ENCODE results near the gene KMT5C.

Gene KMT5C

DNA sequence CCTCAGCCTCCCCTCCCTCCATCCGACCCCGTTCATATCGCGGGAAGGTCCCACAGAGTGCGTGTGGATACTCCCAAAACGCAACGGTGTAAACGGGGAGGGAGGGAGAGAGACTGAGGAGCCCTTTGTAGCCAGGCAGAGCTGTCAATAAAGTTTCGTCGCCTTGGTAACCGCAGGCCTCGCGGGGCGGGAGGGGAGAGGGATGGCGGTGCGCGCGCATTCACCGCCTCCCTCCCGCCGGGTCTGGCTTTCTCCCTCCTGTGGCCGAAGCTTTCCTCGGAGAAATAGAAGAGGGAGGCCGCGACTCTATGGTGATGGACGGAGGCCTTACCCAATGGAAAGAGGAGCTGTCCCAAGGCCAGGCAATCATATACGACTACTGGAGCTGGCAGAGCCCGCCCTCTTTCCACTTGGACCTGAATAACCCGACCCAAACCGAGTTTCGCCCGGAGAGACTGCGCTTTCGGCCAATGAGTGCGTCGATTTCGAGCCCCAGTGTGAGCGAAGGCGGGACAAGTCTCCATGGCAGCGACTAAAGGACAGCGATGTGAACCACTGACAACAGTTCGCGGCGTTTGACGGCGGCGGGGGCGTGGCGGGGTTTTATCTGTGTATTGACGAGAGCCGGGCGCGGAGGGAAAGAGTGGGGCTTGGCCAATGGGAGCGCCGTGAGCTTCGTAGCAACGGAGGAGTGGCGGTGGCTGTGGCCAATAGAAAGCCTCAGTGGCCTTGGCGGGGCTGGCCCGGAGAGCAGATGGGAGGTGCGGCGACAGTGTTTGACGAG is at the start of gene KMT5C:
KMT5C (plus strand) TSS at position 772 of the 784 bp plus-strand sequence. CDS start 2,061 bp downstream, outside the sequence.
- peak; percentile 99 for DNase-seq (ENCODE audit: low read depth, low spot score)
- H3K27ac ChIP-seq, result peak within 1 kb of the TSS; percentile 100

DNA sequence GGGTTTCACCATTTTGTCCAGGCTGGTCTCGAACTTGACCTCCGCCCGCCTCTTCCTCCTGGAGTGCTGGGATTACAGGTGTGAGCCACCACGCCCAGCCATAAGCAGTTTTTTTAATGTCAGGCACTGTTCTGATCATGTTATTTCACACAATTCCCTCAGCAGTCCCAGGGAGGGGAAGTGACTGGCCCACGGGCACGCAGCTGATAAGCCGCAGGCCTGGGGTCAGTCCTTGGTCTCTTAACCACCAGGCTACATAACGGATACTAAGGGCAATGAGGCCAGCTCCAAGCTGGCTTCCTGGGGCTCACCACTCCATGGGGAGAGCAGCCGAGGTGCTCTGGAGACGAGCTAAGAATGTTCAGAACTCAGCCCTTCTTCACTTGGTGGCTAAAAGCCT is 42.4 kb upstream of the KMT5C start:
- H3K27ac ChIP-seq, result no peak overlapping the region
- no peak for DNase-seq (ENCODE audit: low read depth, low spot score)

DNA sequence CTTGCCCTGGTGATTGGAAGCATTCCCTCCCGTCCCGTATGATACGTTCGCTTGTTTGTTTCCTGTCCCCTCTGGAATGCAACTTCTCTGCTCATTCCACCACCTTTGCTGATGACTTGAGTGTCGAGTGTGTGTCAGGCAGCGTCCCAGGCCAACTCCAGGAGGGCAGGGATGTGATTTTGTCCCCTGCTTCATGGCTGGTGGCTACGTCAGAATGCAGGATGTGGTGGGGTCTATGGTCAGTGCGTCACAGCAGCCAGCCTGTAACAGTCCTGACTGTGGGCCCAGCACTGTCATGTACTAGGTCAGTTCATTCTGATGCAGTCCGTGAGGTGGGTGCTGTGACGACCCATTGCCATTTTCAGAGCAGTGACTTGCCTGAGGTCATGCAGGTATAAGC is 39.7 kb upstream of the KMT5C start:
- DNase-seq (ENCODE audit: low read depth, low spot score), result no peak
- H3K27ac ChIP-seq, result no peak overlapping the region

DNA sequence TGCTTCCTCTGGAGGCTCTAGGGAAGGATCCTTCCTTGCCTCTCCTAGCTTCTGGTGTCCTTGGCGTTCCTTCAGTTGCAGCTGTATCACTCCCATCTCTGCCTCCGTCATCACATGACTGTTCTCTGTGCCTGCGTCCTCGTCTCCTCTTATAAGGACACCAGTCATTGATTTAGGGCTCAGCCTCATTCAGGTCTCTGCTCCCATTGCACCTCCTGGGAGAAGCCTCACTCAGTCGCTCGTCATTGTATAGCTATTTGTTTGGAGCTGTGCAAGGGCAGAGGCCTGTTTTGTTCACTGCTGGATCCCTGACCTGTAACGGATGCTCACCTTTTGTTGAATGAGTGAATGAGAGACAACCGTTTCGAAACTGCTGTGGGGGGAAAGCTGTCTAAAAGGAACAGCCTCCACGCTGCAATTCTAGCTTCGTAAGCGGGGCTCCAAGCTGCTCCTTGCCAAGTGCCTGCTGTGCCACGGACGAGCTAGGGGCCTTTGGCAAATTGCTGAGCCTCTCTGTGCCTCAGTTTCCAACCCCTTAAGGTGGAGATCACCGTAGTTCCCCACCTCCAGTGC is 38.7 kb upstream of the KMT5C start:
- H3K27ac ChIP-seq, result no peak overlapping the region
- no peak for DNase-seq (ENCODE audit: low read depth, low spot score)

DNA sequence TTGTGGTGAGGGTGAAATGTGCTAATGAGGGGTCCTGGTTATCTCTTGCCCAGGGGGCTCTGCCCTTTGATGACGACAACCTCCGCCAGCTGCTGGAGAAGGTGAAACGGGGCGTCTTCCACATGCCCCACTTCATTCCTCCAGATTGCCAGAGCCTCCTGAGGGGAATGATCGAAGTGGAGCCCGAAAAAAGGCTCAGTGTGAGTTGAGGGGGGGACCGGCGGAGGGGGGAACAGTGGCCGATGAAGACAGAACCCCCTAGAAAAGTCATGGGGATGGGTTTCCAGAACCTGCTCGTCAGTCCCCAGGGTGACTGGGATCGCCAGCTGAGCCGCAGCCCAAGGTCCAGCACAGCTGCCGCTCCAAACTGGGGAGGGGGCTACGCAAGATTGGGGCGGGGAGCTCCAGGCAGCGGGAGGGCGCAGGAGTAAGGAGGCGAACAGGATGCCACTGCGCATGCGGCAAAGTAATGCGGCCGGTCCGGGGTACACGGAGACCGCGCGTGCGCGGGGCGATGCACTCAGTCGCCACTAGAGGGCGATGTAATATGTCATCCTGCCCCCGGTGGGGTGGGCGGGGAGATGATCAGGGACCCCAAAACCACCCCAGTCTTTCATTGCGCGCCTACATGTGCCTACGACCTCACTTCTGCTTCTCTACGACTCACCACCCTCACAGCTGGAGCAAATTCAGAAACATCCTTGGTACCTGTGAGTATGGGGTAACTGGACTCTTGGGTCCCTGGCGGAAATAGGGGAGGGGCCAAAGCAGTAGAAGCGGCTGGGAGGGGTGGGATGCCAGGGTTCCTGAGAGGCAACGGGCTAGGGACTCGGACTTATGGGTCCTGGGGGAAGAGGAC is 38.0 kb upstream of the KMT5C start:
- no peak overlapping the region for H3K27ac ChIP-seq
- DNase-seq (ENCODE audit: low read depth, low spot score), result no peak

DNA sequence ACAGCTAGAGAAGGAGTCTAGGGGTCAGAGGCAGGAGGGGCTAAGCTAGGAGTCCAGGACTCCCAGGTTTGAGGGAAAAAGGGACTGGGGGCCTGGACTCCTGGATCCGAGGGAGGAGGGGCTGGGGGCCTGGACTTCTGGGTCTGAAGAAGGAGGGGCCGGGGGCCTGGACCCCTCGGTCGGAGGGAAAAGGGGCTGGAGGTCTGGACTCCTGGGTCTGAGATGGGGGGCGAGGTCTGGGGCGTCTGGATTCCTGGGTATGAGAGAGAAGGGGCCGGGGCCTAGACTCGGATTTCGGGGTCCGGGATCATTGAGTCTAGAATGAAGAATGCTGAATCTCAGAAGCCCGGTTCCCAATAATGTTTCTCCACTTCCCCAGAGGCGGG is 37.4 kb upstream of the KMT5C start:
- H3K27ac ChIP-seq, result no peak overlapping the region
- DNase-seq (ENCODE audit: low read depth, low spot score), result no peak

DNA sequence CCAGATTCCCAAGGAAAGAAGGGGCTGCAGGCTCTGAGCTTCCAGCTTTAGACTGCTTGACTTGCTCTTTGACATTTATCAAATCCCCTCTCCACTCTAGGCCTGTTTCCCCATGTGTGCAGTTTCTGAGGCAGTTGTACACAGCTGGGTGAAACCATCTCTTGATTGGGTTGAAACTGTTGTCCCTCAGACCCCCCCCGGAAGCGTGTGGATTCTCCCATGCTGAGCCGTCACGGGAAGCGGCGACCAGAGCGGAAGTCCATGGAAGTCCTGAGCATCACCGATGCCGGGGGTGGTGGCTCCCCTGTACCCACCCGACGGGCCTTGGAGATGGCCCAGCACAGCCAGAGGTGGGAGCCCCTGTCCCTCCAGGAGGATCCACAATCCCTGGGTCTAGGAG is 36.2 kb upstream of the KMT5C start:
- no peak overlapping the region for H3K27ac ChIP-seq
- no peak for DNase-seq (ENCODE audit: low read depth, low spot score)

DNA sequence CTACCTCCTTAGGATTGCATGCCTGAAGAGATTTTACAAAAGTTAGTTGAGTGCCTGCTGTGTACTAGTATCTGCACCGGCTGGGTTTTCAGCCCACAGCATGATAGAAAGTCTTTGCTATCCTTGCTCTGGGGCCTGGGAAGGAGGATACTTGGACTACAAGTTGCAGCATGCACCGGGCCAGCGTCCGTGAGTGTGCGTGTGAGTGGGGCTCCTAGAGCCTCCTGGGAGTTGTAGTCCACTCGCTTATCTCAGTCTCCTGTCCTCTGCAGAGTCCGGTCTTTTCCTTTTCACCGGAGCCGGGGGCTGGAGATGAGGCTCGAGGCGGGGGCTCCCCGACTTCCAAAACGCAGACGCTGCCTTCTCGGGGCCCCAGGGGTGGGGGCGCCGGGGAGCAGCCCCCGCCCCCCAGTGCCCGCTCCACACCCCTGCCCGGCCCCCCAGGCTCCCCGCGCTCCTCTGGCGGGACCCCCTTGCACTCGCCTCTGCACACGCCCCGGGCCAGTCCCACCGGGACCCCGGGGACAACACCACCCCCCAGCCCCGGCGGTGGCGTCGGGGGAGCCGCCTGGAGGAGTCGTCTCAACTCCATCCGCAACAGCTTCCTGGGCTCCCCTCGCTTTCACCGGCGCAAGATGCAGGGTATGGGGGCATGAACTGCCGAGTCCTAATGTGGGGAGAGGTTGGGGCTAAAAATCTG is 35.2 kb upstream of the KMT5C start:
- DNase-seq (ENCODE audit: low read depth, low spot score), result no peak
- no peak overlapping the region for H3K27ac ChIP-seq

DNA sequence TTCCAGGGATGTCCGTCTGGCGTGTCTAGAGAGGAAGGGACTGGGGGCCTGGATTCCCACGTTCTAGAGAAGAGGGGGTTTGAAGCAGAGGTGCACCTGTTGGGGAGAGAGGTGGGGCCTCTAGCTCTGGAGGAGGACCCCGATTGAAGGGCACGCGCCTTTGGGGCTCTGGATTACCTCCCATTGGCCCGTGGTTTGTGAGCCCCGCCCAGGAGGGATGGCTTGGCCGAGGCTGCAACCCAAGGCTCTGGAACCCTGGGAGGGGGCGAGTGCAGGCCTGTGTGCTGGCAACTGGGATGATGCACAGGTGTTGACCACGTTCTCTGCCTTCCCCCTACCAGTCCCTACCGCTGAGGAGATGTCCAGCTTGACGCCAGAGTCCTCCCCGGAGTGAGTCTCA is 34.7 kb upstream of the KMT5C start:
- DNase-seq (ENCODE audit: low read depth, low spot score), result no peak
- H3K27ac ChIP-seq, result no peak overlapping the region

DNA sequence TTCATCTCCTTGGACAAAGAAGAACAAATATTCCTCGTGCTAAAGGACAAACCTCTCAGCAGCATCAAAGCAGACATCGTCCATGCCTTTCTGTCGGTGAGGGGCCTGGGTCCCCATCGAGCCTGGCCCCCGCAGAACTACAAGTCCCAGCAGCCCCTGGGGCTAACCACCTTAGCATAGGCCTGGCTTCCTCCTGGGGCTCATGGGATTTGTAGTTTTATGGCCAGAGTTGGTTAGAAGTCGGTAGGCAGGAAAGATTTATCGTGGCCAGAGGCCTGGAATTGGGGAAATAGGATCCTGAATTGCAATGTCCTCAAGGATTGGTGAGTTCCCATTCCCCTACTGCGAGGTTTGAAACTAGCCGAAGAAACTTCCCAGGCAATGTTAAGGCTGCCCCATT is 34.2 kb upstream of the KMT5C start:
- DNase-seq (ENCODE audit: low read depth, low spot score), result no peak
- no peak overlapping the region for H3K27ac ChIP-seq

DNA sequence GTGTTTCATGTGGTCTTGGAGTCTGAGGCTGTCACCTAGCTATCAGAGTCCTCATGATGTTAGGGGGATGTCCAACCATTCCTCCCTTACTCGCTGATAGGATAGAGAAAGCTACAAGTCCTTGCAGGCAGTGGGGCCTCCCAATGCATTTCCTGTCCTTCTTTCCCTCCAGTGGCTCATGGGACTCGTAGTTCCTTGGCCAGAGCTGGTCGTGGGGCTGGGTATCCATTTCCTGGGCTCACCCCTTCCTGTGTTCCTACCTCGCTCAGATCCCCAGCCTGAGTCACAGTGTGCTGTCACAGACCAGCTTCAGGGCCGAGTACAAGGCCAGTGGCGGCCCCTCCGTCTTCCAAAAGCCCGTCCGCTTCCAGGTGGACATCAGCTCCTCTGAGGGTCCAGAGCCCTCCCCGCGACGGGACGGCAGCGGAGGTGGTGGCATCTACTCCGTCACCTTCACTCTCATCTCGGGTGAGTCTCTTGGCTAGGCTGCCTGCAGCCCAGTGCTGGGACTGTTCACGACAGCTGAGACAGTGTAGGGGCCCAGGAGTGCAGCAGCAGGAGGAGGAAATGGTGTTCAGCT is 33.6 kb upstream of the KMT5C start:
- no peak for DNase-seq (ENCODE audit: low read depth, low spot score)
- no peak overlapping the region for H3K27ac ChIP-seq

DNA sequence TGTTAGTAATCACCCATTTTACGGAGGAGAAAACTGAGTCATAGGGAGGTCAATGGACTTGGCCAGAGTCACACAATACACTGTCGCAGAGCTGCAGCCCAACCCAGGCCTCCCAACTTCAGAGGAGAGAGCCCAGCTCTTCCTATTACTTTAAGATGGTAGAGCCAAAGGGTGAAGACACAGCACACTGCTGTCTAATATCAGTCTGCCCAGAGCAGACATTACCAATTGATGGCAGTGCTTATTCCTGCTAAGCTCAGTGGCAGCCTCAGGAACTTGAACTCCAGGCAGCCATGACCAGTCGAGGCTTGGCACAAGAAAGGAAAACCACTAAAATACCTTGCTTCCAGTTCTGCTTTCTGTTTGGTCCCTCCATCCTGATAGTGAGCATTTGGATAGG is 33.0 kb upstream of the KMT5C start:
- no peak for DNase-seq (ENCODE audit: low read depth, low spot score)
- no peak overlapping the region for H3K27ac ChIP-seq

DNA sequence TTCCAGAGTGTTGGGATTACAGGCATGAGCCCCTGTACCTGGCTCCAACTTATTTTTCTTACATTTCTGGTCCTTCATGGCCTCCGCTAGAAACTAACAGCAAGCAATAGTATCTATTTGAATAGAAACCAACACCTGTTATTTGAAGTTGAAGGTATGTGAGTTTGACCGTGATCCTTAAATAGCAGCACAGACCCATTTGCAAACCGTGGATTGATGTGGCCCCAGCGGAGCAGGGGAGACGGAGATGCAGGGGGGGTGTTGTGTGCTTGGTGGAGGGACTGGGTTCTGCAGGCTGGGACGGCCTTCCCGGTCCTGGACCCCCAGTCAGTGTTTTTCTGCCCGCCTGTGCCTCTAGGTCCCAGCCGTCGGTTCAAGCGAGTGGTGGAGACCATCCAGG is 31.4 kb upstream of the KMT5C start:
- no peak for DNase-seq (ENCODE audit: low read depth, low spot score)
- no peak overlapping the region for H3K27ac ChIP-seq

DNA sequence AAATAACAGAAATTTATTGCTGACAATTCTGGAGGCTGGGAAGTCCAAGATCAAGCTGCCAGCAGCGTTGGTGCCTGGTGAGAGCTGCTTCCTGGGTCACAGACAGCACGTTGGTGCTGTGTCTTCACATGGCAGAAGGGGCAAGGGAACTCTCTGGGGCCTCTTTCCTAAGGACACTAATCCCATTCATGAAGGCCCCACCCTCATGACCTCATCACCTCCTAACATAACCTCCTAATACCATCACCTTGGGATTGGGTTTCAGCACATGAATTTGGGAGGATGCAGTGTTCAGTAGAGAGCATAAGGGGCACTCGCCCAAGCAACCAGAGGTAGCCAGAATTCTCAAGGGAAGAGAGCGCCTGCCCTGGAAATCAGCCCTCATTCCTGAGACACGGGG is 30.2 kb upstream of the KMT5C start:
- no peak overlapping the region for H3K27ac ChIP-seq
- no peak for DNase-seq (ENCODE audit: low read depth, low spot score)

DNA sequence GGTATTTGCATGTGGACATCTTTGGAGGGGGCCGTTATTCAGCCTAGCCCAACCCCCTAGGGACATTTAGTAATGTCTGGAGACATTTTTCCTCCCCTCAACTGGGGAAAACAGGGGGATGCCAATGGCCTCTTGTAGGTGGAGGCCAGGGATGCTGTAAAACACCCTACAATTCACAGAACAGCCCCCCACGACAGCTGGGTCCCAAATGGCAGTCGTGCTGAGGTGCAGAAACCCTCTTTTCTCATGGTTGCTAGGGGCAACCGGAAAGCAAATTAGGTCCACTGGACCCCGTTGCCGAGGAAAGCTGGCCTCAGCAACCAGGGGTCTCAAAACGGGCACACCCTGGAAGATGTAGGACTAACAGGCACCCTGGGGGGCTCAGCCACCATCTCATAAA is 29.2 kb upstream of the KMT5C start:
- DNase-seq (ENCODE audit: low read depth, low spot score), result no peak
- H3K27ac ChIP-seq, result no peak overlapping the region

DNA sequence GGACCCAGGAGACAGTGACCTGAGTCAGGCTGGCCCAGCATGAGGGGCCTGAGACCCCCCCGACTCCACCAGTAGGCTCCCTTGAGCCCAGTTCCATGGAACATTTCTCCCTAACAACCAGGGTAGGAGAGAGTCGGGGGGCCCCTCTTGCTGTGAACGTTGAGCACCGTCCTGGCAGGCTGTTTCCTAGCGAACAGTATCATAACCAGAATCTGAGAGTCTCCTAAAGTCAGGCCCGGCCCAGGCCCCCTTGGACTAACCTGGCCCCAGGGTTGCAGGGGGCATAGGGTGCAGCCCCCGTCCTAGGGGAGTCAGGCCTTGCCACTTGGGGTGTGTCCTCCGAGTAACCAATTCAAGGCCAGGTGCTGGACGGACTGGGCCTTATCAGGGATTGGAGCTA is 28.3 kb upstream of the KMT5C start:
- H3K27ac ChIP-seq, result no peak overlapping the region
- no peak for DNase-seq (ENCODE audit: low read depth, low spot score)

DNA sequence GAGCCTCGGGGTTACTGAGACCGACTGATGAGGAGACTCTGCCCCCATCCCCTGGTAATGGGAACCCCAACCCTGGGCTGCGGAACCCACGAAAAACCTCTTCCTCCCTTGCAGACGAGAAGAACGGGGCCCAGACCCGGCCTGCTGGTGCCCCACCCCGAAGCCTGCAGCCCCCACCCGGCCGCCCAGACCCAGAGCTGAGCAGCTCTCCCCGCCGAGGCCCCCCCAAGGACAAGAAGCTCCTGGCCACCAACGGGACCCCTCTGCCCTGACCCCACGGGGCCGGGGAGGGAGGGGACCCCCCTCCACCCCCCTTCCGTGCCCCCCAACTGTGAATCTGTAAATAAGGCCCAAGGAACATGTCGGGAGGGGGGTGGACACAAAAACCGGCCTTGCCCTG is 27.9 kb upstream of the KMT5C start:
- no peak for DNase-seq (ENCODE audit: low read depth, low spot score)
- H3K27ac ChIP-seq, result no peak overlapping the region

DNA sequence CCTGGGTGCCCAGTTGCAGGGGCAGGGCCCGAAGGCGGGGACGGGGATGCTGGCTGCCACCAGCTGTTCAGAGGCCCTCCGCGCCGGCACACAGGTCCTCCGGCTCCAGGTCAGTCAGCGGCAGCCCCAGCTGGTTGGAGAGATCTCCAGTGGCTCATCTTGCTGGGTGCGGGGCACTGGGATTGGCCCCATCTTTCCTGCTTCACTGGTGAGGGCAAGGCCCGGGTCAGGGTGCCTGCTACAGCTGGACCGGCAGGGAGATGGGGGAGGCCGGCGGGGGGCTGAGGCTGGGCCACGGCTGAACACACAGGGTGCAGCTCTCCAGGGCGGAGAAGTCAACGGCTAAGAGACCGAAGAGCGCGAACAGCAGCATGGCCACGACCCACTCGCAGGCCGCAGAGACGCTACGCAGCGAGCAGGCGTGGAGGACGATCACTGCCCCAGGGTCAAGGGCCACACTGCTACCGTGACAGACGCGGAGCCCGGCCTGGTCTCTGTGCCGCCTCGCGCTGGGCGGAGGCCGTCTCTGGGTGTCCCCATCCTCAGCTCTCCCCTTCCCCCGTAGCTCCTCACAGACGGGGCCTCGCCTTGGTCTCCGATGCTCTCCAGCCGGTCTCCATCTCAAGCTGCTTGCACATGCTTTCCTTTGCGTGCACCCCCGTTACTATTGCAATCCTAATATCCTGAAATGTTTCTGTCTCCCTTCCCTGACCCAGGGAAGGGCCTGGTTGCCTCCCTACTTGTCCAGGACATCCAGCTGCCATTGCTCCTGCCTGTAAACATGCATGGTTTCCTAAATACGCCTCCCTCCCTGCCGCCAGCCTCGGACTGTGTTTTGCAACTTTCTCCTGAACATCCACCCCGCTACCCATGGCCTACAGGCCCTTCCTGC is 26.8 kb upstream of the KMT5C start:
- H3K27ac ChIP-seq, result no peak overlapping the region
- DNase-seq (ENCODE audit: low read depth, low spot score), result no peak

DNA sequence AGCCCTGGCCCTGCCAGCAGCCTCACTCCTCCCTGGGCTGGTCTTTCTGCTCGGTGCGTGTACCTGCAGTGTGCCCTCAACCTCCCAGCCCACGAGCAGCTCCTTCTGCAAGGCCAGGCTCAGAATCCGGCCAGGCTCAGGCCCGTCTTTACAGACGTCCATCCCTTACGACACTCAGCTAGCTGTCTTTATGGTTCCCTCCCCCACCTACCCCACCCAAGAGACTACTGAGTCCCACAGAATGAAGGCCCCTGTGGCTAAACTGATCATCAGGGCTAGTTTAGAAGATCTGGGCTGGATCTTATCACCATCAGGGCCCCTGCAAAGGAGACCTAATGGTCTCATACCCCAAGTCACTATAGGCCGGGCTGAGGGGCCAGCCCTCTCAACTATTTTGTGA is 25.3 kb upstream of the KMT5C start:
- DNase-seq (ENCODE audit: low read depth, low spot score), result no peak
- H3K27ac ChIP-seq, result no peak overlapping the region
